ENCODE results near the gene NRXN2.
A peak's percentile ranks its signal among the peaks of the same experiment; 100 is the strongest.

- no peak for TF ChIP-seq SMC3 (IDR thresholded peaks at IDR 0.05; ENCODE audit: low read depth, low read length)
- no peak for TF ChIP-seq CTCF (IDR thresholded peaks at IDR 0.05)
- no peak for TF ChIP-seq TAF1 (IDR thresholded peaks at IDR 0.05; ENCODE audit: borderline replicate concordance, low read depth, low read length)
- no peak for TF ChIP-seq MXI1 (IDR thresholded peaks at IDR 0.05; ENCODE audit: low read depth, low read length)
- no peak for TF ChIP-seq JUND (IDR thresholded peaks at IDR 0.05)
- TF ChIP-seq MEF2A (IDR thresholded peaks at IDR 0.05; ENCODE audit: borderline replicate concordance, low read depth) = no peak
- TF ChIP-seq NRF1 (IDR thresholded peaks at IDR 0.05; ENCODE audit: low read depth, low read length) = no peak
- no peak for TF ChIP-seq USF2 (IDR thresholded peaks at IDR 0.05; ENCODE audit: borderline replicate concordance, low read depth, low read length)
- TF ChIP-seq MAX (IDR thresholded peaks at IDR 0.05; ENCODE audit: low read depth) = no peak
- peak; percentile 71 for TF ChIP-seq CHD2 (IDR thresholded peaks at IDR 0.05; ENCODE audit: low read length, partially characterized antibody)
These were observed 103.1 kb downstream of the NRXN2 start for GRCh38 chr11:64619811-64620380.
